ENCODE results near the gene FMR1. TPM values are rescaled to one million over a fixed set of nuclear protein-coding genes. Genes with fewer than 3 reads are reported as not detected.

The FMR1 gene
- total RNA-seq, 3 donors from 2014 or later (not counting 1 experiment from before 2014, with no cell fraction given): 124 to 147 (median 127) TPM

DNA sequence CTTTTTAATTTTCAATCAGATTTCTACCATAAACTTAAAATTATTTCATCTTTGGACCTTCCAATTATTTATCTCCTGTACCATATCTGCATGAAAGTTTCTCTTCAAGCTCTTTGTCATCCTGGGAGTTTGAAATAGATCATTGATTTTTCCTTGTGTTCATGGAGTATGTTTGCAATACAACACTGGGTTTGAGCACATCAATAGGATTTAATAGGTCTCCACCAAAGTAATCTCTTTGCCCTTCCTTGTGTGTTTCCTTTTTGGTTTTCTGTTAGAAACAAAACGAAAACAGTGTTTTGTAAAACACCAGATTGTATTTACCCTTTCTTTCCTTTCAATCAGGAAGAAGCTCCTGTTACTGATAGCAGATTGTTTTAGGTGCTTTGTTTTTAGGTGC lies 11.9 kb downstream of the FMR1 start:
- H3K36me3 Mint-ChIP-seq: no peaks in the 10 kb centered on the region
- Histone ChIP-seq H3K9me3 (ENCODE audit: control insufficient read depth, insufficient read depth, low read length) (no peaks in the 10 kb centered on the region), H3K4me3 (ENCODE audit: low read length) (no peak overlapping the region), H3K27ac (ENCODE audit: low read length) (no peak overlapping the region), H3K27me3 (ENCODE audit: control insufficient read depth, insufficient read depth, low read length) (no peaks in the 10 kb centered on the region), H3K36me3 (ENCODE audit: control insufficient read depth, insufficient read depth, low read length) (peaks cover 3% of the 10 kb centered on the region), H3K4me1 (ENCODE audit: control insufficient read depth, insufficient read depth, low read length) (no peaks in the 10 kb centered on the region)
- no peak overlapping the region for H3K4me3 Mint-ChIP-seq
- ATAC-seq (no peak), DNase-seq (no peak)
- peaks cover 26 to 27% of the 10 kb centered on the region in 2 donors for H3K4me1 Mint-ChIP-seq
- WGBS (ENCODE audit: insufficient coverage): no CpG with 5 or more reads among the region's 1 CpG
- TF ChIP-seq, protein P1, sequence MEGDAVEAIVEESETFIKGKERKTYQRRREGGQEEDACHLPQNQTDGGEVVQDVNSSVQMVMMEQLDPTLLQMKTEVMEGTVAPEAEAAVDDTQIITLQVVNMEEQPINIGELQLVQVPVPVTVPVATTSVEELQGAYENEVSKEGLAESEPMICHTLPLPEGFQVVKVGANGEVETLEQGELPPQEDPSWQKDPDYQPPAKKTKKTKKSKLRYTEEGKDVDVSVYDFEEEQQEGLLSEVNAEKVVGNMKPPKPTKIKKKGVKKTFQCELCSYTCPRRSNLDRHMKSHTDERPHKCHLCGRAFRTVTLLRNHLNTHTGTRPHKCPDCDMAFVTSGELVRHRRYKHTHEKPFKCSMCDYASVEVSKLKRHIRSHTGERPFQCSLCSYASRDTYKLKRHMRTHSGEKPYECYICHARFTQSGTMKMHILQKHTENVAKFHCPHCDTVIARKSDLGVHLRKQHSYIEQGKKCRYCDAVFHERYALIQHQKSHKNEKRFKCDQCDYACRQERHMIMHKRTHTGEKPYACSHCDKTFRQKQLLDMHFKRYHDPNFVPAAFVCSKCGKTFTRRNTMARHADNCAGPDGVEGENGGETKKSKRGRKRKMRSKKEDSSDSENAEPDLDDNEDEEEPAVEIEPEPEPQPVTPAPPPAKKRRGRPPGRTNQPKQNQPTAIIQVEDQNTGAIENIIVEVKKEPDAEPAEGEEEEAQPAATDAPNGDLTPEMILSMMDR (IDR thresholded peaks at IDR 0.05): no peak
- H3K9me3 Mint-ChIP-seq: no peaks in the 10 kb centered on the region
- H3K27ac Mint-ChIP-seq: peak overlapping the region in 1 of 2 donors; percentile 15
- H3K27me3 Mint-ChIP-seq (ENCODE audit: low read depth in 2 of 2): no peaks in the 10 kb centered on the region
- intact Hi-C loops (cut with micrococcal nuclease): no loop called here

DNA sequence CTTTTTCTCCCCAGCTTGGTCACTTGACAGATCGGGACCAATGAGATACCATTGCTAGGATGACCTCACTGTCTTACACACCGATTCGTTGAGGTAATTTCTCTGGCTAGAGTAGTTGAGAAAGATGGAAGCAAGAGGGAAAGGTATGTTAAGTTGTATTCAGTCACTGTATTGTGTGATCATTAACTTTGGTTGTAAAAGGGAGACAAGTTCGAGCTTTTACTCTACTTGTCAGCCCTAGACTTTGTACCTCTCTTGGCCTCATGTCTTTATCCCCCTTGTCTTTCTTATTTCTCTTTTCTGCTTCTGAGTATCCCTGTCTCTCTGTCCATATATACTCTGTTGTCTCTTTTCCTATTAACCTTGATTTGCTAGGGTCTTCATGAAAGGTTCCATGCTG lies 15.5 kb downstream of the FMR1 start:
- Histone ChIP-seq H3K4me1 (ENCODE audit: control insufficient read depth, insufficient read depth, low read length) (no peaks in the 10 kb centered on the region), H3K4me3 (ENCODE audit: low read length) (no peak overlapping the region), H3K27ac (ENCODE audit: low read length) (no peak overlapping the region), H3K9me3 (ENCODE audit: control insufficient read depth, insufficient read depth, low read length) (no peaks in the 10 kb centered on the region), H3K36me3 (ENCODE audit: control insufficient read depth, insufficient read depth, low read length) (peaks cover 11% of the 10 kb centered on the region), H3K27me3 (ENCODE audit: control insufficient read depth, insufficient read depth, low read length) (no peaks in the 10 kb centered on the region)
- ATAC-seq (no peak), DNase-seq (no peak)
- intact Hi-C loops (cut with micrococcal nuclease): no loop called here
- H3K27me3 Mint-ChIP-seq (ENCODE audit: low read depth in 2 of 2): no peaks in the 10 kb centered on the region
- H3K4me3 Mint-ChIP-seq: no peak overlapping the region
- TF ChIP-seq, protein P1 (IDR thresholded peaks at IDR 0.05): no peak
- H3K27ac Mint-ChIP-seq: peak overlapping the region in 1 of 2 donors; percentile 51
- WGBS (ENCODE audit: insufficient coverage): 96% methylated on average over 4 of the region's 4 CpGs
- H3K4me1 Mint-ChIP-seq: peaks cover 13 to 16% of the 10 kb centered on the region in 2 donors
- H3K36me3 Mint-ChIP-seq: no peaks in the 10 kb centered on the region
- no peaks in the 10 kb centered on the region for H3K9me3 Mint-ChIP-seq

DNA sequence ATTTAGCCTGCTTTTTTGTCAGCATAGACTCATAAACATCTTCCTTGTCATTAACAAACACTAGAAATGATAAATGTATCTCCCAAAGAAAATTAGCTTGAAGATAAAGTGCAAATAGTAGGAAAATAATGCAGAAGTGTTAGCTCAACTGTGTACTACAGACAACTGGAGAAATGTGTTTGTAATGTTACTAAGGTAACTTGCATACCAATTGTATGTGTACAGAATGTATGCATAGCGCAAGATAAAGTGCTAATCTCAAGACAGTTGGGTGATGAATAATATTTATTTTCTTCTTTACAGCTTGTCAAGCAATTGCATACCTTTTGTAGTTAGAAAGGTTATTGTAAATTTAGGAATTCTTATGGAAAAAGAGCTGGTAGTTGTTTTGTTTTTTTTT lies 22.1 kb downstream of the FMR1 start:
- no peaks in the 10 kb centered on the region for H3K36me3 Mint-ChIP-seq
- intact Hi-C loops (cut with micrococcal nuclease): no loop called here

More for the DNA sequence above, 22.1 kb downstream of the FMR1 start:
- peaks cover 0 to 4% of the 10 kb centered on the region in 2 donors for H3K4me1 Mint-ChIP-seq
- H3K9me3 Mint-ChIP-seq: no peaks in the 10 kb centered on the region
- TF ChIP-seq, protein P1 (IDR thresholded peaks at IDR 0.05): no peak
- H3K9me3 ChIP-seq (ENCODE audit: control insufficient read depth, insufficient read depth, low read length): no peaks in the 10 kb centered on the region
- ATAC-seq: no peak
- H3K27ac ChIP-seq (ENCODE audit: low read length): no peak overlapping the region
- H3K27me3 Mint-ChIP-seq (ENCODE audit: low read depth in 2 of 2): no peaks in the 10 kb centered on the region
- H3K4me3 ChIP-seq (ENCODE audit: low read length): no peak overlapping the region
- H3K4me1 ChIP-seq (ENCODE audit: control insufficient read depth, insufficient read depth, low read length): no peaks in the 10 kb centered on the region
- no CpG with 5 or more reads among the region's 1 CpG for WGBS (ENCODE audit: insufficient coverage)
- peaks cover 35% of the 10 kb centered on the region for H3K36me3 ChIP-seq (ENCODE audit: control insufficient read depth, insufficient read depth, low read length)
- no peaks in the 10 kb centered on the region for H3K27me3 ChIP-seq (ENCODE audit: control insufficient read depth, insufficient read depth, low read length)
- DNase-seq: no peak
- no peak overlapping the region for H3K4me3 Mint-ChIP-seq
- peak overlapping the region; percentile 14 to 57 for H3K27ac Mint-ChIP-seq
